AG09309 (cell line): ENCODE data around the gene KCNJ9.

Source experiments
- DNase-seq: peaks from one replicate; pipeline ENCODE4 v3.0.0-alpha.2; 2010; ENCODE audit warnings: low read depth
- H3K4me3 ChIP-seq: 2 replicates; pipeline ENCODE4 v1.5.1; 2011; ENCODE audit warnings: mild to moderate bottlenecking, low read depth, low read length, moderate library complexity; ENCODE audit not compliant: control insufficient read depth
- TF ChIP-seq, protein P1 (sequence below): IDR thresholded peaks from 2 replicates; pipeline ENCODE4 v1.5.1; 2011; ENCODE audit warnings: mild to moderate bottlenecking, low read depth, low read length, inconsistent platforms; ENCODE audit not compliant: insufficient read depth, control insufficient read depth; ENCODE audit errors: missing control alignments

KCNJ9 gene

DNA sequence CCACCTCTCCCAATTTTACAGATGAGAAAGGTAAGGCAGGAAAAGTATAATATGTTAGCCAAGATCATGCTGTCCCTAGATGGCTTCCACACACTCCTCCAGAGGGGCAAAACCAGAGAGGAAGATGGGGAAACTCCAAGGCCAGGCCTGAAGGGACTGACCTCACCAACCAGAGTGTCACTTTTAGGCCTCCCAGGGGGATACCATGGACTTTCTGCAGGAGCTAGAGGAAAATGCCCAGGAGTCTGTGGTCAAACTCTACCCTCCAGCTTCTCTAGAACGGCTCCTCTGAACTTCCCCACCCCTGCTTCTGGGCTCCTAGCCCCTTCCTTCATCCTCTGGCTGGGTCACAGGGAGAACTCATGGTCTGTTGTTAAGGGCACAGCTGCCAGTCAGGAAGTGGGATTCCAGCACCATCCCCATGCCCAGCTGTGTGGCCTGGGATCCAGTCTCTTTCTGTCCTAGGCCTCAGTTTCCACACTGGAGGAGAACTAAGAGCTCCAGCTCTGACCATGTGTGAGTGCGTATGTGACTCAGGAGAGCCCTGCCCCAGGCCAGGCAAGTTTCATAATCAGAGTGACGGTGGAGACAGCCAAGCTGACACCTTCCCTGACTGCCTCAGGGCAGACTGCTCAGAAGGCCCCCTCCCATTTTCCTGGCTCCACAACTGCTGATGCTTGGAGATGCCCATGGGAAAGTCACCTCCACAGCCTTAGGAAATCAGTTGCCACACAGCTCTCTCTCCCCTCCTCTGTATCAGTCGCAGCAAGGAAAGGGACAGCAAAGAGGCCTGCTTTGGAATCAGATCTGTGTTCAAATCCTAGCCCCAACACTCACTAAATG, 15.2 kb downstream of the KCNJ9 start:
- no peak overlapping the region for H3K4me3 ChIP-seq
- no peak for DNase-seq
- TF ChIP-seq, protein P1, sequence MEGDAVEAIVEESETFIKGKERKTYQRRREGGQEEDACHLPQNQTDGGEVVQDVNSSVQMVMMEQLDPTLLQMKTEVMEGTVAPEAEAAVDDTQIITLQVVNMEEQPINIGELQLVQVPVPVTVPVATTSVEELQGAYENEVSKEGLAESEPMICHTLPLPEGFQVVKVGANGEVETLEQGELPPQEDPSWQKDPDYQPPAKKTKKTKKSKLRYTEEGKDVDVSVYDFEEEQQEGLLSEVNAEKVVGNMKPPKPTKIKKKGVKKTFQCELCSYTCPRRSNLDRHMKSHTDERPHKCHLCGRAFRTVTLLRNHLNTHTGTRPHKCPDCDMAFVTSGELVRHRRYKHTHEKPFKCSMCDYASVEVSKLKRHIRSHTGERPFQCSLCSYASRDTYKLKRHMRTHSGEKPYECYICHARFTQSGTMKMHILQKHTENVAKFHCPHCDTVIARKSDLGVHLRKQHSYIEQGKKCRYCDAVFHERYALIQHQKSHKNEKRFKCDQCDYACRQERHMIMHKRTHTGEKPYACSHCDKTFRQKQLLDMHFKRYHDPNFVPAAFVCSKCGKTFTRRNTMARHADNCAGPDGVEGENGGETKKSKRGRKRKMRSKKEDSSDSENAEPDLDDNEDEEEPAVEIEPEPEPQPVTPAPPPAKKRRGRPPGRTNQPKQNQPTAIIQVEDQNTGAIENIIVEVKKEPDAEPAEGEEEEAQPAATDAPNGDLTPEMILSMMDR: no peak

DNA sequence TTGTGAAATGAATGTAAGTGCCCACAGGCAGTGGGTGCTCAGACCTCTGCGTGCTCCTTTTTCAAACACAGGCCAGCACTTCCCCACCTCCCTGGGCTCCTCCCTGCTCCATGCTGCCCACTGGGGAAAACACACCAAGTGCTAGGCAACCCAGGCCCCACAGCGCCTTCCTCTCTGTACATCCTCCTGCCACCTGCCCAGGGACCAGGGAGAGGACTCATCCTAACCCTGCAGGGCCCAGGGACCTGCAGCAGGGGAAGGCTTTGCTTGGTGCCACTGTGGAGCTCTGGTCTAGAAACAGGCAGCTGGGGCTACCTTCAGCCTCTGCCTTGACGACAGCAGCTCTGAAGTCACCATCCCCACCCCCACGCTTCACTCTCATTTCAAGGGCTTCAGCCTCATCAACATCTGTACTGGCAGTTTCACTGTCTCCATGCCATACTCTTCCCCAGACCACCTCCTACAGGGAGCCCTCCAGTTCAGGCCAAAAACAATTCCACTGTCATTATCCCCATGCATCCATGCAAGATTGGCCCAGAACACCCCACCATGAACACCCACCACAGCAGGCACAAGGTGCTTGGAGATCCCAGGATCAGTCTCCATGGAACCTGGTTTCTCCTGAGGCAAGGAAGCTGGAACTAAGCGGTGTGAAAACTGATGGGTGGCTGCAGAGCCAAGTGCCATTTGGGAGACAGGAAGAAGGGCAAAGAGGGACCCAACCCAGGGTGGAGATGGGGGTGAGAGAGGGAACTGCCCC, 16.0 kb downstream of the KCNJ9 start:
- TF ChIP-seq, protein P1: no peak
- no peak for DNase-seq
- peak overlapping the region; percentile 77 for H3K4me3 ChIP-seq

DNA sequence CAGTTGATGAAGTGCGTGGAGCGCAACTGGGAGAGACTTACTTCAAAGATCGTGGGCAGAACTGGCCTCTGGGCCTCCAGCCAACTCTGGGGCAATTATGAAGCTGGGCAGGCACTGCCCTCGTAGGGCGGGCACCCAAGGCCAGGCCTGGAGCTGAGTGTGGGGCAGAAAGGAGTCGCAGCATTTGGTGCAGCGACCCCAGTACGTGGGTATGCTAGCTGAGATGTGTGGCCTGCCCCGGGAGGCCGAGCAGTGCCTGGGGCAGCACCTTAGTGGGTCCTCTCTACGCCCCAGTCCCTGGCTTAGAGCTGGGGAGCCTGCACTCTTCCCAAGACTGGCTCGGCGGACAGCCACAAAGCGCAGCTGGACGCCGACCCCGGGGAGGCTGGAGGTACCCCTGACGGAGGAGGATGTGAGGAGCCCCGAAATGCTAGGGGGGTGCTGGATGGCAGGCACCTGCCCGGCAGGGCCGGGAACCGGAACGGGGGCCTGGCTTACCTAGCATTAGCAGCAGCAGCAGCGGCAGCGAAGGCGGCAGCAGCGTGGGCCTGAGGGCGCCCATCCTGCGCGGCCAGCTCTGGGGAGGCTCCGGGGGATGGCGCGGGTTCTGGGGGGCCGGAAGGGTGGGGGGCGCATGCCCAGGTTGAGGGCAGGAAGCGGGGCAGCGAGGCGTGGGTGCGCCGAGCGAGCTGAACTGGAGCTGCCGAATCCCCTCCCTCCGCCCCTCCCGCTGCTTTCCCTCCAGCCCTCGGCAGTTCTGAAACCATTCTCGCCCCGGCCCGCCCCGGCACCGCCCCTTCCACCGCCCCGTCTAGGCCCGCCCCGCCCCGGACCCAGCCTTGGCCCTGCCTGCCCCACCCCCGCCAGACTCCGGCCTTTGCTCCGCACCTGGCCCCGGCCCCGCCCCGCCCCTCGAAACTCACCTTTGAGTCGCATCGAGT, 16.8 kb downstream of the KCNJ9 start, which contains the start of gene IGSF8:
Gene IGSF8, minus strand, starts transcription at position 709 of the 941 bp plus-strand sequence. Its CDS starts 147 bp downstream, at position 562.
- peak within 1 kb of the TSS; percentile 77 for H3K4me3 ChIP-seq
- no peak for DNase-seq
- TF ChIP-seq, protein P1: no peak

DNA sequence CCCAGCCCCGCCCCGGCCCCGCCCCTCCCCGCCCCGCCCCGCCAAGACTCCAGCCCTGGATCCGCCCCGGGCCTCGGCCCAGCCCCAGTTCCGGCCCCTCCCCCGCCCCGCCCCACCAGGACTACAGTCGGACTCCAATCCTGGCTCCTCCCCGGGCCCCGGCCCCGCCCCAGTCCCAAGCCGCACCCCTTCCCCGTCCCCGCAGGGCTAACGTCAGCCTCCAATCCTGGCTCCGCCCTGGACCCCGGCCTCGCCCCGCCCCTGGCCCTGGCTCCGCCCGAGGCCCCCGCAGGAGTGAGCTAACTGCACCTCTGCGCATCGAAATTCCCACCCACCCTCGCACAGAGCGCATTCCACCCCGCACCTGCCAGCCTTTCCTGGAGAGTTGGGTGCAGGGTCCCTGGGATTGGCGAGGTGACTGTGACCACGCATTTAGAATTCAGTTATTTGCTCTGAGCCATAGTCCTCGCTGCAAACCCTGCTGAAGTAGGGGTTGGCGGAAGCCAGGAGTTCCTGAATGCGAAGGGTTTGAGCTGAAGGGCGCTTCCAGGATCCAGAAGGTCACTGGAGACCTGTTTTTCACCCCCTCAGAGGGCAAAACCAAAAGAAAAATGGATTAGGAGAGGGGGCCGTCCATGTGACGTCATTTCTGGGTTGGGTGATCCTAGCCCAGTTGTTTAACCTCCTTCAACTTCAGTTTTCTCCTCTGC, 17.7 kb downstream of the KCNJ9 start:
- DNase-seq: peak; percentile 66
- peak overlapping the region; percentile 77 for H3K4me3 ChIP-seq
- TF ChIP-seq, protein P1: no peak

- DNase-seq: no peak
- H3K4me3 ChIP-seq: no peak overlapping the region
- TF ChIP-seq, protein P1: no peak
These were observed 18.5 kb downstream of the KCNJ9 start for GRCh38 chr1:160099716-160100375.
